Activated CD4-positive, alpha-beta T cell treated with anti-CD3 and anti-CD28 coated beads for 1 hour (primary cell): Measurements from ENCODE around the gene POTEB3.
"Not testable (repeated sequence)": the region's sequence is repeated elsewhere in the genome, so short reads cannot be mapped to it uniquely, and the experiment has no call there.

Source experiments
- DNase-seq: peaks from one replicate; pipeline ENCODE4 v3.0.0-alpha.2; 2020

POTEB3 gene

GRCh38 chr15:21440399-21440798 lies at the start of gene POTEB3:
POTEB3 (minus strand) TSS chr15:21440499; CDS start chr15:21440011, 488 bp downstream.
- not testable (repeated sequence) for DNase-seq

- DNase-seq: not testable (repeated sequence)
These were observed 13.4 kb upstream of the POTEB3 start for GRCh38 chr15:21453683-21454082.

DNA sequence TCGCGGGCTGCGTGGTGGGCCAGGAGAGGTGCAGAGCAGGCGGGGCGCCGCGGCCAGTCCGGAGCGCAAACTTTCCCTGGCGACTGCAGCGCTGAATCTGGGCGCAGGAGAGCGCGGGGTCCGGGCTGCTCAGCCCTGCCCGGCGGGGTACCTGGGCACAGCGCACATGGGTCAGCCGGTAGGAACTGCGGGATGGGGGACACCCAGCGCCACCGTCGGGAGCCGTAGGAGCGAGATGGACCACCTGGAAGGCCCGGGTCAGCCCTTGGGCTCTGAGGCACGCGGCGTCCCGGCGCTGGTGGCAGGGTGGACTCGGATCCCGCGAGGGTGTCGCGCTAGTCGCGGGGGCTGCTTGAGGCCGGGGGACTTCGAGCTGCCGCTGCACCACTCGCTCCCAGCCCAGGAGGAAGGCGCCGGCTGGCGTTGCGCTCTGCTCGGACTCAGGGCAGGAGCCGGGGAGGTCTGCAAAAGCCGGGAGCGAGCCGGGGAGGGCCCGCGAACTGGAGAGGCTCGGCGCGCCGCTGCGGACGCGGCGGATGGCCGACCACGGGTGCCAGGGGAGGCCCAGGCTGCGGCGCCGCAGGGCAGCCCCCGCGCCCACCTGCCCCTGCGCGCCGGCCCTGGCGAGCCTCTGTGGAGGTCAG lies 11.7 kb upstream of the POTEB3 start:
- DNase-seq: not testable (repeated sequence)

- not testable (repeated sequence) for DNase-seq
These were observed 11.2 kb upstream of the POTEB3 start for GRCh38 chr15:21451487-21451886.

DNA sequence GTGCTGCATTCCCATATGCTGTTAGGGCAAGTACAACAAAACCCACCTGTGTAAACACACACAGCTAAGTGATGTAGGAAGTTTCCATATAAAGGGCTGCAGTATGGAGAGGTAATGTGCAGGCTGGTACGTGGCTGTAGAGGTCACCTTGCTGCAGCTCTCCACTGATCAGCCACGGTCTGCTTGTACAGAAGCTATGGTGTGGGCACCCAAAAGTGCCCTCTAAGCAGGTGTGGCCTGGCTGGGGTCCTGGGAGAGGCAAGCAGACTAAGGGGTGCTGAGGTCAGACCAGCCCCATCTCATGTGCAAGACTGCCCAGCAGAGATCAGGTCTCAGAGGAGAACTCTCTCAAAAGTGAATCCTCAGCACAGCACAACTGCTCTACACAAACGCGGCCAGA lies 32.9 kb downstream of the POTEB3 start:
- not testable (repeated sequence) for DNase-seq

DNA sequence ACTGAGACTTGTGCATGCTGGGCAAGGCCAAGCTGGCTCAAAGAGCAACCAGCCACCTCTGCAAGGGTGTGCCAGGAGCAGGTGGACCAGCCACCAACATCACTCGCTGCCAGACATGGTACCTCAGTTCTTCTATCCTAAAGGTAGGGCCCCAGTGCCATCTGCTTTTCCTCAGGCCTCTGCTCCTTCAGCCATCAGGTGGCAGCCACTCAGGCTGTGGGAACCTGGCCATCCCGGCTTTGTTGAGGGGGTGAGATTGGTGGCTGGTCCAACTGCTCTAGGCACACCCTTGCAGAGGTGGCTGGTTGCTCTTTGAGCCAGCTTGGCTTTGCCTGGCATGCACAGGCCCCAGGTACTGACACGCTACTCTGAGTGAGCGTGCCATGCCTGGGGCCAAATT lies 38.8 kb downstream of the POTEB3 start:
- DNase-seq: not testable (repeated sequence)

DNA sequence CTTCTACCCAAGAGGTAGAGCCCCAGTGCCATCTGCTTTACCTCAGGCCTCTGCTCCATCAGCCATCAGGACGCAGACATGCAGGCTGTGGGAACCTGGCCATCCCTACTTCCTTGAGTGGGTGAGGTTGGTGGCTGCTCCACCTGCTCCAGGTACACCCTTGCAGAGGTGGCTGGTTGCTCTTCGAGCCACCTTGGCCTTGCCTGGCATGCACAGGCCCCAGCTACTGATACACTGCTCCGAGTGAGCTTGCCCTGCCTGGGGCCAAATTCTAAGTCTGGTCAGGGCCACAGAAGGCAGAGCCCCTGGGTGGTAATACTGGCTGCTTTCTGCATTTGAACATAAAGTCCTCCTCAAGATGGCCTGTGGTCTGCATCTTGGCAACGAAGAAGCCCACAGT lies 41.2 kb downstream of the POTEB3 start:
- not testable (repeated sequence) for DNase-seq

DNA sequence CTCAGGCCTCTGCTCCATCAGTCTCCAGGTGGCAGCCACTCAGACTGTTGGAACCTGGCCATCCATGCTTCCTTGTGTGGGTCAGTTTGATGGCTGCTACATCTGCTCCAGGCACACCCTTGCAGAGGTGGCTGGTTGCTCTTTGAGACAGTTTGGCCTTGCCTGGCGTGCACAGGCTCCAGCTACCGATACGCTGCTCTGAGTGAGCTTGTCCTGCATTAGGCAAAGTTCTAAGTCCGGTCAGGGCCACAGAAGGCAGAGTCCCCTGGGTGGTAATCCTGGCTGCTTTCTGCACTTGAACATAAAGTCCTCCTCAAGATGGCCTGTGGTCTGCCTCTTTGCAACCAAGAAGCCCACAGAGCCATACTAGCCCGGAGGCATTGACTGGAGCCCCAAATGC lies 41.8 kb downstream of the POTEB3 start:
- DNase-seq: not testable (repeated sequence)

- DNase-seq: not testable (repeated sequence)
These were observed 42.6 kb downstream of the POTEB3 start for GRCh38 chr15:21397656-21398055.

DNA sequence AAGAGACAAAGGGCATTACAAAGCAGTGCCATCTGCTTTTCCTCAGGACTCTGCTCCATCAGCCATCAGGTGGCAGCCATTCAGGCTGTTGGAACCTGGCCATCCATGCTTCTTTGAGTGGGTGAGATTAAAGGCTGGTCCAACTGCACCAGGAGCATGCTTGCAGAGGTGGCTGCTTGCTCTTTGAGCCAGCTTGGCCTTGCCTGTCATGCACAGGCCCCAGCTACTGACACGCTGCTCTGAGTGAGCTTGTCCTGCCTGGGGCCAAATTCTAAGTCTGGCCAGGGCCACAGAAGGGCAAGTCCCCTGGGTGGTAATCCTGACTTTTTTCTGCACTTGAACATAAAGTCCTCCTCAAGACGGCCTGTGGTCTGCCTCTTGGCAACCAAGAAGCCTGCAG lies 43.1 kb downstream of the POTEB3 start:
- DNase-seq: not testable (repeated sequence)

GRCh38 chr15:21385961-21386360 lies 54.3 kb downstream of the POTEB3 start:
- not testable (repeated sequence) for DNase-seq

DNA sequence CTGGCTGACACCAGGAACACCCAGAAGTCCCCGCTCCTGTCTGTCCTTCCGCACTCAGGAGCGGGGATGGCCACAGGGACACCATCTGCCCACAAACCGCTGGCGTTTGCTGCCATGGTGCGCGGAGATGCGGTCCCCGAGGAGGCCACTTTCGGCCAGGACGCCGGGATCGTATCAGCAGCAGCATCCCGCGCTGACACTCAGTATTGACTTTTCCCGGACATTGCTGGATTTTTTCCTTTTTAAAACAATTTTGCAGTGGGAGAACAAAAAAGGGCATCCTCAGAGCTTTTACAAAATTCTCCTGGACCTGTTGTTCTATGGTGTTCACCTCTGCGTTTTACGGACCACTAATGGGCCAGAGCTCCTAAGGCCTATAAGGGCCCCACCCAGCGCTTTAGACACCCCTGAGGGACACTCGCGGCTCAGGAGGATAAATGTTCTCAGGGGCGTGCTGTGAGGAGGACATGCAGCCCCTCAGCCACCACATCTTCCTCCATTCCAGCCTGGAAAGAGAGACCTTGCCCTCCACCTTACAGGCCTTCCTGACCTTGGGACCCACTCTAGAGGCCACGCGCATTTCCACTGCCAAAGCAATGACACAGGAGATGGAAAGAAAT lies 56.3 kb downstream of the POTEB3 start:
- not testable (repeated sequence) for DNase-seq

DNA sequence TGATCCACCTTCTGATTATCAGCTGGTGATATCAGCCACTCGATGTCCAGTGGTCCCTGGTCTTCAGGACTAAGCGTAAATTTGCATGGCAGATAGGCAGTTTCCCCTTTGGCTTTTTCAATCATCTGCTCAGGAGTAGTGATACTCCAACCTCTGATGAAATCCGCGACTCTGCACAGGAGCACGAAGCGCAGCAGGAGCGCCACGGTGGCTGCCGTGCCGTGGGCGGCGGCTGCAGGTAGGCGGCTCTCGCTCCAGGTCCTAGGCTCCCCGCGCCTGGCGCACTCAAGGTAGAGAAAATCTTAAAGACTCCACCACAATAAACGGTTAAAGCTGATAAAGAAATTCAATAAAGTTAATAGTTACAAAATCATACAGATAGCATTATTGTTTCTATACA lies 66.6 kb downstream of the POTEB3 start:
- DNase-seq: not testable (repeated sequence)

GRCh38 chr15:21369177-21369576 lies 71.1 kb downstream of the POTEB3 start:
- peak; percentile 0 for DNase-seq

GRCh38 chr15:21368625-21369024 lies 71.7 kb downstream of the POTEB3 start:
- not testable (repeated sequence) for DNase-seq
